Type B pancreatic cell (in vitro differentiated cells): ENCODE data around the gene SLC26A1. TPM values are rescaled to one million over a fixed set of nuclear protein-coding genes. Genes with fewer than 3 reads are reported as not detected.

Source experiments
- DNase-seq: peaks from one replicate; pipeline ENCODE4 v3.0.0; 2021; ENCODE audit warnings: mixed read lengths; ENCODE audit not compliant: unreplicated experiment; ENCODE audit errors: extremely low spot score
- H3K27ac Mint-ChIP-seq: 2 replicates; pipeline ENCODE4 v1.8.0; 2021; ENCODE audit warnings: mild to moderate bottlenecking, mixed read lengths
- H3K27me3 Mint-ChIP-seq: 2 replicates; pipeline ENCODE4 v1.8.0; 2021; ENCODE audit warnings: mixed read lengths
- H3K36me3 Mint-ChIP-seq: 2 replicates; pipeline ENCODE4 v1.8.0; 2021; ENCODE audit warnings: mixed read lengths
- H3K4me1 Mint-ChIP-seq: one replicate; pipeline ENCODE4 v1.8.0; 2021; ENCODE audit warnings: mixed read lengths; ENCODE audit not compliant: unreplicated experiment
- H3K4me3 Mint-ChIP-seq: 2 replicates; pipeline ENCODE4 v1.8.0; 2021; ENCODE audit warnings: mild to moderate bottlenecking, mixed read lengths
- H3K9me3 Mint-ChIP-seq: 2 replicates; pipeline ENCODE4 v1.8.0; 2021; ENCODE audit warnings: mixed read lengths
- CTCF ChIP-seq: fragments of 200-600 bp; sonication (generic); conservative IDR thresholded peaks from 2 replicates; pipeline ENCODE4 v1.5.0; 2021; ENCODE audit warnings: antibody characterized with exemption, mild to moderate bottlenecking
- total RNA-seq: library from RNA; stranded (reverse); gene quantifications from 2 replicates; pipeline ENCODE4 v1.2.1, GENCODE V29; 2021; ENCODE audit warnings: low replicate concordance

Gene SLC26A1
- total RNA-seq, 1 donor from 2014 or later: 2.8 TPM

- Mint-ChIP-seq H3K27ac (no peak overlapping the region), H3K36me3 (no peaks in the 10 kb centered on the region), H3K9me3 (no peaks in the 10 kb centered on the region), H3K4me1 (no peaks in the 10 kb centered on the region), H3K27me3 (no peaks in the 10 kb centered on the region), H3K4me3 (no peak overlapping the region)
- TF ChIP-seq CTCF: no peak
- DNase-seq: no peak
Observed at GRCh38 chr4:961351-962230, 31.6 kb downstream of the SLC26A1 start.

GRCh38 chr4:960636-961350 is 32.4 kb downstream of the SLC26A1 start:
- H3K4me3 Mint-ChIP-seq: no peak overlapping the region
- no peaks in the 10 kb centered on the region for H3K9me3 Mint-ChIP-seq
- H3K27ac Mint-ChIP-seq: no peak overlapping the region
- H3K36me3 Mint-ChIP-seq: no peaks in the 10 kb centered on the region
- H3K27me3 Mint-ChIP-seq: no peaks in the 10 kb centered on the region
- no peaks in the 10 kb centered on the region for H3K4me1 Mint-ChIP-seq
- DNase-seq: no peak
- no peak for TF ChIP-seq CTCF

- Mint-ChIP-seq H3K9me3 (no peaks in the 10 kb centered on the region), H3K36me3 (no peaks in the 10 kb centered on the region), H3K27ac (no peak overlapping the region), H3K4me3 (no peak overlapping the region), H3K27me3 (no peaks in the 10 kb centered on the region), H3K4me1 (no peaks in the 10 kb centered on the region)
- no peak for DNase-seq
- no peak for TF ChIP-seq CTCF
Observed at GRCh38 chr4:960140-960635, 33.0 kb downstream of the SLC26A1 start.

- no peak for TF ChIP-seq CTCF
- no peak for DNase-seq
- Mint-ChIP-seq H3K36me3 (no peaks in the 10 kb centered on the region), H3K9me3 (no peaks in the 10 kb centered on the region), H3K27me3 (no peaks in the 10 kb centered on the region), H3K4me1 (no peaks in the 10 kb centered on the region), H3K27ac (no peak overlapping the region), H3K4me3 (no peak overlapping the region)
Observed at GRCh38 chr4:959338-960139, 33.7 kb downstream of the SLC26A1 start.

- Mint-ChIP-seq H3K9me3 (no peaks in the 10 kb centered on the region), H3K4me3 (no peak overlapping the region), H3K36me3 (no peaks in the 10 kb centered on the region), H3K27me3 (no peaks in the 10 kb centered on the region), H3K27ac (no peak overlapping the region), H3K4me1 (no peaks in the 10 kb centered on the region)
- DNase-seq: no peak
- no peak for TF ChIP-seq CTCF
Observed at GRCh38 chr4:958696-959337, 34.4 kb downstream of the SLC26A1 start.
